Activated T-cell treated with anti-CD3 and anti-CD28 coated beads, Interleukin-2, amount 50 U/mL, for 24 hours (primary cell): Measurements from ENCODE around the gene RNF40.

Source experiments
- DNase-seq: peaks from one replicate; pipeline ENCODE4 v3.0.0-alpha.2; 2020
- H3K27ac Mint-ChIP-seq: 2 replicates; pipeline ENCODE4 v1.8.0; 2020; ENCODE audit warnings: mild to moderate bottlenecking, mixed read lengths
- H3K27me3 Mint-ChIP-seq: 2 replicates; pipeline ENCODE4 v1.8.0; 2020; ENCODE audit warnings: mixed read lengths
- H3K36me3 Mint-ChIP-seq: 2 replicates; pipeline ENCODE4 v1.8.0; 2020; ENCODE audit warnings: low read depth, mixed read lengths
- H3K4me1 Mint-ChIP-seq: 2 replicates; pipeline ENCODE4 v1.8.0; 2020; ENCODE audit warnings: low read depth, mixed read lengths
- H3K4me3 Mint-ChIP-seq: 2 replicates; pipeline ENCODE4 v1.8.0; 2020; ENCODE audit warnings: mild to moderate bottlenecking, moderate library complexity, mixed read lengths
- H3K9me3 Mint-ChIP-seq: 2 replicates; pipeline ENCODE4 v1.8.0; 2020; ENCODE audit warnings: mixed read lengths

RNF40 gene

DNA sequence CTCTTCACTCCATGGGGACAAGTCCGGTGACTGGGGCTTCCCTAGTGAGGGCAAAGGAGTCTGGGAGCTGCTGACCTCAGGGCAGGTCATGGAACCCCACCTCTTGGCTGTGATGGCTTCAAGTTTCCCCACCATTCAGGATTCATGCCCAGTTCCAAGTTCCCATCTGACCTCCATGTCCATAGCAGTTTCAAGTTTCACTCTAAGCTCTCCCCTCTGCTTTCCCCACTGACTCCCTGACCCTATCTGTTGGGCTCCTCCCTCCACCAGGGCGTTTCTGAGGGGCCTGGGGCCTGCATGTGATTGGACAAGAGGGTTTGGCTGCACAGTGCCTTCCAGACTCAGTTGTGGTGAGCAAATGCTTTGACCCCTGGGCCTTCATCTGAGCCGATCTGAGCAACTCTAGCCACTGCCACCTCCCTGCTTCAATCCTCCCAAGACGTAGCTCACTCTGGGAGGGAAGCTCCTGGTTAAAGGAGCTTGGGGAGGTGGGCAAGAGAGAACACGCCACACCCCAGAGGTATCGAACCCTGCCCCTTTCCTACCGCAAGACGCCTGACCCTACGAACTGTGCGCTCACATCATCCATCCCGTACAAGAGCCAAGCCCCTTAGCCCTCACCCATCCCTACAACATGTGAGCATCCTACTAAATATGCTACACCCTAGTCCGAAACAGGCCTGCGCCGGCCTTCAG lies 16.6 kb downstream of the RNF40 start:
- no peaks in the 10 kb centered on the region for H3K27me3 Mint-ChIP-seq
- peaks cover 39% of the 10 kb centered on the region for H3K36me3 Mint-ChIP-seq
- H3K9me3 Mint-ChIP-seq: no peaks in the 10 kb centered on the region
- no peak overlapping the region for H3K27ac Mint-ChIP-seq
- H3K4me3 Mint-ChIP-seq: no peak overlapping the region
- H3K4me1 Mint-ChIP-seq: peaks cover 23% of the 10 kb centered on the region
- no peak for DNase-seq

DNA sequence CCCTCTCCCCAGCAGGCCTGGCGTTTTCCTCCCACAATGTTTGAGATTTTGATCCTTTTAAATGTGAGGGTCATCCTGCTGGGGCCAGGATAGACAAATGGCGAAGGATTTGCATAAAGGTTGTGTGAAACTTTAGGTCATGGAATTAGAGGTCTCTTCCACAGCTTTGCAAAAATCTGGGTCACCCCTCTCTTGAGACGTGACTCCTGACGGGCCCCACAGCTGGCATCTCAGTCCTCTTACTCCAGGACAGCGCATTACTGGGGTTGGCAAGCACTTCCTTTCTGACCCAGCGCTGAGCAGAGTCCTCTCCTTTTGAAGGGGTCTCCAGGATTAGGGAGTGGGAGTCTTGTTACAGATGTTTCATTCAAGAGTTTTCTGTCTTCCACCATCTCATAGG lies 17.5 kb downstream of the RNF40 start:
- H3K4me3 Mint-ChIP-seq: no peak overlapping the region
- H3K27me3 Mint-ChIP-seq: no peaks in the 10 kb centered on the region
- no peaks in the 10 kb centered on the region for H3K9me3 Mint-ChIP-seq
- peaks cover 30% of the 10 kb centered on the region for H3K36me3 Mint-ChIP-seq
- DNase-seq: no peak
- H3K4me1 Mint-ChIP-seq: peaks cover 22% of the 10 kb centered on the region
- no peak overlapping the region for H3K27ac Mint-ChIP-seq

DNA sequence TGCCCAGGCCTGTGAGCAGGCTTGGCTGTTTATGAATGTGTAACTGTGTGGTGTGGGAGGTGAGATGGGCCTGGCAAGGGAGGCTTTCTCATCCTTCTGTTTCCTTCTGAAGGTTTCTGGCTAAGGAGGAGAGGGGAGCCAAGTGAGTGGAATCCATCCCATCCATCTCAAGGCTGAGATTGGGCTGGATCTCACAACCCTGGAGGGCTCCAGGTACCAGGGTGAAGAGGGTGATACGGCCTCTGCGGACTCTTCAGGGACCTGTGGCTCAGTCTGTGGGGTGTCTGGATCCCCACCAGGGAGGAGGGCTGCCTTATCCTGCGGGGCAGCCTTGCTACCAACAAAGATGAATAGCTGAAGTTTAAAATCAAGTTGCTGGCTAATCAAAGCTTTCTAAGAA lies 17.9 kb downstream of the RNF40 start:
- no peaks in the 10 kb centered on the region for H3K9me3 Mint-ChIP-seq
- no peak overlapping the region for H3K4me3 Mint-ChIP-seq
- DNase-seq: no peak
- H3K27me3 Mint-ChIP-seq: no peaks in the 10 kb centered on the region
- H3K36me3 Mint-ChIP-seq: peaks cover 26% of the 10 kb centered on the region
- H3K27ac Mint-ChIP-seq: no peak overlapping the region
- H3K4me1 Mint-ChIP-seq: peaks cover 18% of the 10 kb centered on the region

DNA sequence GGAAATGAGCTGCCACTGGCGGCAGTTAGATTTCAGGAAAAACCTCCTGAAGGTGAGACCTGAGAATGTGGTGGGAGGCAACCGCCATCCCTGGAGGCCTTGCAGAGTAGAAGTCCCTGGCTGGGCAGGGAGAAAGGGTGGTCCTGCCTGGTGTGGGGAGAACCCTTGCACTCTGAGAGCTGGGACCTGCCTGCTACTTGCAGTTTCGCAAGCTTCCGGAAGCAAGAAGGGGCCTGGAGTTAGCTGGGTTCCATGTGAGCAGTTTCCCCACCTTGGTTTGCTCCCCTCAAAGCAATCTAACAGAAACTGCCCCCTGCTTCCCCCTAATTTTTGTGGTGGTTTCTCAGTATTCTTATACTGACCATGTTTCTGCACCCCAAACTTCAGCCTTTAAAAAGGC lies 18.4 kb downstream of the RNF40 start:
- peaks cover 22% of the 10 kb centered on the region for H3K36me3 Mint-ChIP-seq
- peaks cover 19% of the 10 kb centered on the region for H3K4me1 Mint-ChIP-seq
- no peaks in the 10 kb centered on the region for H3K9me3 Mint-ChIP-seq
- no peak overlapping the region for H3K27ac Mint-ChIP-seq
- no peaks in the 10 kb centered on the region for H3K27me3 Mint-ChIP-seq
- DNase-seq: no peak
- H3K4me3 Mint-ChIP-seq: no peak overlapping the region

DNA sequence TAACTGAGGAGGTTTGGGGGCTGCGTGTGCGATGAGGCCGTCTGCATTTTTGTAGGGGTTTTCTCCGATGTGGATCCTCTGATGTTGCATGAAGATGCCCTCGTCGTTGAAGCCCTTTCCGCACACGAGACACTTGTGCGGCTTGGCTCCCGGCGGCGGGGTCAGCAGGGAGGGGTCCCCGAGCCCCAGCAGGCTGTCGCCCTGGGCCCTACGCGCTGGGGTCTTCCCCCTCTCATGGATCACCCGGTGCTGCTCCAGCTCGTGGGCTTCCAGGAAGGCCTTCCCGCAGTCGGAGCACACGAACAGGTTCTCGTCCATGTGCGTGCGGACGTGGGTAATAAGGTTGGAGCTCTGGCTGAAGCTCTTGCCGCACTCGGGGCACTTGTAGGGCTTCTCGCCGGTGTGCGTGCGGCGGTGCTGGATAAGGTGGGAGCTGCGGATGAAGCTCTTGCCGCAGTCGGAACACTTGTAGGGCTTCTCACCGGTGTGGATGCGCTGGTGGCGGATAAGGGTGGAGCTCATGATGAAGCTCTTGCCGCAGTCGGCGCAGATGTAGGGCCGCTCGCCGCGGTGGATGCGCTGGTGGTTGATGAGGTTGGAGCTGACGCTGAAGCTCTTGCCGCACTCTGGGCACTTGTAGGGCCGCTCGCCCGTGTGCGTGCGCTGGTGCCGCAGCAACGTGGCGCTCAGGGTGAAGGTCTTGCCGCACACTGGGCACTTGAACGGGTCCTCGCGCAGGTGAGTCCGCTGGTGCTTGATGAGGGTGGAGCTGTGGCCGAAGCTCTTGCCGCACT lies 20.6 kb downstream of the RNF40 start:
- H3K9me3 Mint-ChIP-seq: no peaks in the 10 kb centered on the region
- no peak for DNase-seq
- H3K36me3 Mint-ChIP-seq: peaks cover 18% of the 10 kb centered on the region
- H3K4me3 Mint-ChIP-seq: no peak overlapping the region
- peaks cover 18% of the 10 kb centered on the region for H3K4me1 Mint-ChIP-seq
- no peak overlapping the region for H3K27ac Mint-ChIP-seq
- H3K27me3 Mint-ChIP-seq: peaks cover under 1% of the 10 kb centered on the region

DNA sequence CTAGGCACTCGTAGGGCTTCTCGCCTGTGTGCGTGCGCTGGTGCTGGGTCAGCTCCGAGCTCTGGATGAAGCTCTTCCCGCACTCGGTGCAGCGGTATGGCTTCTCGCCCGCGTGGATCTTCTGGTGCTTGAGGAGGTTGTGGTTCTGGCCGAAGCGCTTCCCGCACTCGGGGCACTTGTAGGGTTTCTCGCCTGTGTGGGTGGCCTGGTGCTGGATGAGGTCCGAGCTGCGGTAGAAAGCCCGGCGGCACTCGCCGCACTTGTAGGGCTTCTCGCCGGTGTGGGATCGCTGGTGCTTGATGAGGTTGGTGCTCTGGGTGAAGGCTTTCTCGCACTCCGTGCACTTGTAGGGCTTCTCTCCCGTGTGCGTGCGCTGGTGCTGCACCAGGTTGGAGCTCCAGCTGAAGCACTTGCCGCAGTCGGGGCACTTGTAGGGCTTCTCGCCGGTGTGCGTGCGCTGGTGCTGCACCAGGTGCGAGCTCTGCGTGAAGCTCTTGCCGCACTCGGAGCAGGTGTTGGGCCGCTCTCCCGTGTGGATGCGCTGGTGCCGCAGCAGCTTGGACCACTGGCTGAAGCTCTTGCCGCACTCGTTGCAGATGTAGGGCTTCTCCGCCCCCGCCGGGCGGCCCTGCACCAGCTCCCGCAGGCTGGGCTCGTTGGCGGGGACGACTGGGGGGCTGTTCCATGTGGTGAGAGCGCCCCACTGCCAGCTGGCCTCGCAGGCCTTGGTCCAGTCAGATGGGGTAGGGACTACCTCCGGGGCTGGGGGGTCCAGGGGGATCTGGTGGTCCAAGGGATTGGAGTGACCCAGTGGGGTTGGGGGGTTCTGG lies 21.4 kb downstream of the RNF40 start:
- peaks cover 4% of the 10 kb centered on the region for H3K27me3 Mint-ChIP-seq
- DNase-seq: no peak

DNA sequence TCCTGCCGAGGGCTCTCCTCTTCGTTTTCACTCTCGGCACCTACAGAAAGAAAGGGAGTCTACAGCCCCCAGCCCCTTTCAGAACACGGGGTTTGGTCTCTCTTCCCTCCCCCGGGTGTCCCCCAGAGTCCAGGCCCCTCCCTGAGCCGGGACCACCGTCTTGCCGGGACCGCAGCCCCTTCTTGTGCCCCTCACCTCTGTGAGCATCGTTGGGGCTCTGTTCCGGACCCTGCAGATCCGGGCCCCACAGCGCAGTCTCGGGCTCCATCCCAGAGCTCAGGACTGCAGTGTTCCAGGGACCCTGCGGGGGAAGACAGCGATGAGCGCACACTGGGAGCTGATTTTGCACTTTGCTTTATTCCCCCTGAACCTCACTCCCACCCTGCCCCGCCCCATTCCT lies 22.1 kb downstream of the RNF40 start:
- no peak overlapping the region for H3K27ac Mint-ChIP-seq
- H3K4me1 Mint-ChIP-seq: peaks cover 21% of the 10 kb centered on the region
- DNase-seq: no peak
- no peak overlapping the region for H3K4me3 Mint-ChIP-seq
- H3K36me3 Mint-ChIP-seq: peaks cover 18% of the 10 kb centered on the region
- H3K27me3 Mint-ChIP-seq: peaks cover 4% of the 10 kb centered on the region
- no peaks in the 10 kb centered on the region for H3K9me3 Mint-ChIP-seq

More for the DNA sequence above, 21.4 kb downstream of the RNF40 start:
- Mint-ChIP-seq H3K36me3 (peaks cover 18% of the 10 kb centered on the region), H3K4me1 (peaks cover 21% of the 10 kb centered on the region), H3K4me3 (no peak overlapping the region), H3K9me3 (no peaks in the 10 kb centered on the region), H3K27ac (no peak overlapping the region)

DNA sequence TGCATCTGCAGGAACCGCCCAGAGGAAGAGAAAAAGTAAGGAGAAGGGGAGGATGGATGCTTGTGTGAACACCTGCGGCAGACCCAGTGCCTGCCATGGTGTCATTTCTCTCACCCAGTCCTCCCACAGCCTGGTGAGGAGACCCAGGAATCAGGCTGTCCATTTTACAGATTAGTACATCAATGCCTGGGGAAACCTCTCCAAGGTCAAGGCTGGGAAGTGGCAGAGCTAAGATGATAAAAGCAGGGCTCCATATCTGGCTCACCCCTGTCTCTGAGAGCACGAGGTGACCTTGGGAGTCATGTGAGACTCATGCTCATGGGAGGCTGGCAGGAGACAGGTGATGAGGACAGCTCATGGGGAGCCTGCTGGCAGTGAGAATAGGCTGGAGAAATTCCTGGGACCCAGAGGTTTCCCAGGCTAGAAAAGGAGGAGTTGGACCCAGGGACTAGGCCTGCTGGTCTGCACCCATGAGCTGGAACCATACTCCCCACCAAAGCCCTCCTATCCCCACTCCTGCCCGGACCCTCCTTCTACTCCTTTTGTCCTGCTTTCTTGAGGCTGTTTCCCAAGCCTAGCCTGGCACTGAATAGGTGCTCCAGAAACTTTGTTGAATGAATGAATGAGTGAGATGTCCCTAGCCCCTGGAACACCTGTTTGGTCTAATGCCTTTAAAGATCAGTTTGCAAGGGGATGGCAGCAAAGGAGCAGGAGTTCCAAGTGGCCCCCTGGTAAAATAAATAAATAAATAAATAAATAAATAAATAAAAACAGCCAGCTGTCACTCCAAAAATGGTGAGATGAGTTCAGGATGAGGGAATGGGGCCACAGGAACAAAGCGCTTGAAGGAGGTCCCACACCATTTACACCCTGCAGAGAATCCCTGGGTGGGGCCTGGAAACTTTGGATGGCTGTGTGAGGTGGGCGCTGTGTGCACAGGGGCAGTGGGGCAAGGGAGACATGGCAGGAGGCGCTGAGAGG lies 23.3 kb downstream of the RNF40 start:
- no peak for DNase-seq
- H3K4me3 Mint-ChIP-seq: peak overlapping the region; percentile 85
- H3K27ac Mint-ChIP-seq: no peak overlapping the region
- H3K27me3 Mint-ChIP-seq: peaks cover 4% of the 10 kb centered on the region
- H3K4me1 Mint-ChIP-seq: peaks cover 21% of the 10 kb centered on the region
- peaks cover 18% of the 10 kb centered on the region for H3K36me3 Mint-ChIP-seq
- H3K9me3 Mint-ChIP-seq: no peaks in the 10 kb centered on the region

DNA sequence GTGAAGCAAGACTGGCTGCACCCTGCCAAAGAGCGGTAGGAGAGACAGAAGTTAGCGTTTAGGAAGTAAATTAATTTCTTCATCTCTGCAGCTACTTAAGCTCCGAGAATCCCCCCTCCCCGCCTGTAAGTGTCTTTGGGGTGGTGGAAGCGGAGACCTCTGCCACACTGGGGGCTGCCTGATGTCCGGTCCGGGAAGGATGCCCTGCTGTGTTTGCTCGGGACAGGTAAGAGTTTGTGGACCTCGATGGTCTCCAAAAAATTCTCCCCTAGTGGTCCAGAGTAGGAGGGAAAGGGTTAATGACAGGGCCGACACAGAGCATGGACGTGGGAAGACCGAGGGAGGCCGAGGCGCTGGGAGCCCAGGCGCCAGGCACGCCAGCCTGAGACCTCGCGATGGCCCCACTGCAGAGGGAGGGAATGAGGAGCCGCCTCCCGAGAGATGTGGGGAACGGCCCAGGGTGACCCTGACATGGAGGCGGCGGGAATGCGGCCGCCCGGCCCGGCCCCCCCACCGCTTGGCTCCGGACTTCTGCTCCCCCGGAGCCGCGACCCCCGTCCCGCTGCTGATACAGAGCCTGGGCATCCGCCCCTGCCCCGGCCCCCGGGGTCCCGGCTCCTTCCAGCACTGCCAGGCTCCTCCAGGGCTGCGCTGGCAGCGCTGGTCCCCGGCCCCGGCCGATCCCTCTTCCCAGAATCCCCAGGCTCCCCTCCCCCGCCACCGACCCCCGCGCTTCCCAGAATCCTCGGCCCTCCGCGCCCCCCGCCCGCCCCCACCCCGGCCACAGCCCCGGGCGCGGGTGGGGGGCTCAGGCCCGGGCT lies 24.2 kb downstream of the RNF40 start:
- Mint-ChIP-seq H3K27me3 (peaks cover 4% of the 10 kb centered on the region), H3K27ac (peak overlapping the region; percentile 59), H3K4me3 (peak overlapping the region; percentile 85), H3K9me3 (no peaks in the 10 kb centered on the region), H3K36me3 (peaks cover 18% of the 10 kb centered on the region), H3K4me1 (peaks cover 21% of the 10 kb centered on the region)
- DNase-seq: peak; percentile 51

DNA sequence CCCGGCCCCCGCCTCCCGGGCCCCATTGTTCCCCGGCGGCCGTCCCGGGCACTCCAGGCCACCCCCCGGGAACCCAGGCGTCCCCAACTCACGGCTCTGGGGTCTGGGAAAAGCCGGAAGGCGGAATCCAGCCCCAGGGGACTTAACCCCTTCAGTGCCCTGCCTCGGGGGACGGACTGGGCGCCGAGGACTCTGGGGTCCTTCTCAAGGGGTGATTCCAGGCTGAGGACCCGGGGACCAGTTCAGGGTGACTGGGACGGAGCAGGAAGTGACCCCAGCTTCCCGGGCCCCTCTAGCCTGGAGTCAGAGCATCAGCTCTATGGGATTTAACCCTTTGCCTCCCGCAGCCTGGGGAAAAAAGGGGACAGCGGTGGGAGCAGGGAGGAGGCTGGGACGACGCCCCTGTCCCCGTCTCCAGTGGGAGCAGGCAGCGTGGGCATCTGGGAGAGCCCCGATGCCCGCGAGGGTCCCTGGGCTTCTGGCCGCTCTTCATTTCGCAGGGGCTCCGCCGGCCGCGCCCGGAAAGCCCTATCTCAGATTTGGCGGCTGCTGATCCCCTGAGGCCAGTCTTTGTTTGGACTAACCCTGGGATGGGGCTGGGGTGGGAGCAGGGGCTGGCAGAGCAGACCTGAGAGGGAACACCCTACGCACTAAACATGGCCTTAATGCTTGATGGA lies 25.0 kb downstream of the RNF40 start, which contains the start of gene ZNF629:
Gene ZNF629 (minus strand): TSS at position 270 of the 677 bp plus-strand sequence. CDS start 2,723 bp downstream, outside the sequence.
- peaks cover 4% of the 10 kb centered on the region for H3K27me3 Mint-ChIP-seq
- peak; percentile 66 for DNase-seq
- H3K27ac Mint-ChIP-seq: peak within 1 kb of the TSS; percentile 83
- H3K4me1 Mint-ChIP-seq: peaks cover 21% of the 10 kb centered on the region
- peaks cover 13% of the 10 kb centered on the region for H3K36me3 Mint-ChIP-seq
- no peaks in the 10 kb centered on the region for H3K9me3 Mint-ChIP-seq
- peak within 1 kb of the TSS; percentile 85 for H3K4me3 Mint-ChIP-seq

DNA sequence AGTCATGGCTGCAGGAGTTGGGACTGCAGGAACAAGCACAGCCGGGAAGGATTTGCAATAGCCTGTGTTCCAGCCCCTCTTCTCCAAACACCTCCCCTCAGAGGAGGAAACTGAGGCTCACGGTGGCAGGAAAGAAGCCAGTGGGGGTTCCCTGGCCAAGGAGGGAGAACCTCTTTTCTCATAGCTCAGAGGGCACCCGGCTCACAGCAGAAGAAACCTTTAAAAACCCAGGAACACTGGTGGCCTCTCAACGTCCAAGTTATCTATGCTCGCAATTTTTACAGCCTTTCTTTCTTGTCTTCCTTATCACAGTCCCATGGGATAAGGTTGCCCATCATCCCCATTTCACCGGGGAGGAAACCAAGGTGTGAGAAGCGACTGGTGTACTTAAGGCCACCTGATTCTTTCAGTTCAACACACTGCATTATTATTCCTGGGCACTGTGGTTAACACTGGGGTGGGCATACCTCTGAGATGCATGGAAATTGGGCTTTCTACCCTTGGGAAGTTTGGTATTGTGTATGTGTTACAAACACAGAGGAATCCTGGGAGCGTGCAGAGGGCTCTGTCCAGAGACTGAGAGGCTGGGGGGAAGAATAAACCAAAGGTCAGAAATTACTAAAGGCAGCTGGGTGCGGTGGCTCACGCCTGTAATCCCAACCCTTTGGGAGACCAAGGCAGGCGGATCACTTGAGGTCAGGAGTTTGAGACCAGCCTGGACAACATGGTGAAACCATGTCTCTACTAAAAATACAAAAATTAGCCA lies 25.7 kb downstream of the RNF40 start:
- peak overlapping the region; percentile 85 for H3K4me3 Mint-ChIP-seq
- no peaks in the 10 kb centered on the region for H3K9me3 Mint-ChIP-seq
- DNase-seq: no peak
- peaks cover 4% of the 10 kb centered on the region for H3K27me3 Mint-ChIP-seq
- peaks cover 21% of the 10 kb centered on the region for H3K4me1 Mint-ChIP-seq
- H3K27ac Mint-ChIP-seq: peak overlapping the region; percentile 83
- H3K36me3 Mint-ChIP-seq: peaks cover 10% of the 10 kb centered on the region

DNA sequence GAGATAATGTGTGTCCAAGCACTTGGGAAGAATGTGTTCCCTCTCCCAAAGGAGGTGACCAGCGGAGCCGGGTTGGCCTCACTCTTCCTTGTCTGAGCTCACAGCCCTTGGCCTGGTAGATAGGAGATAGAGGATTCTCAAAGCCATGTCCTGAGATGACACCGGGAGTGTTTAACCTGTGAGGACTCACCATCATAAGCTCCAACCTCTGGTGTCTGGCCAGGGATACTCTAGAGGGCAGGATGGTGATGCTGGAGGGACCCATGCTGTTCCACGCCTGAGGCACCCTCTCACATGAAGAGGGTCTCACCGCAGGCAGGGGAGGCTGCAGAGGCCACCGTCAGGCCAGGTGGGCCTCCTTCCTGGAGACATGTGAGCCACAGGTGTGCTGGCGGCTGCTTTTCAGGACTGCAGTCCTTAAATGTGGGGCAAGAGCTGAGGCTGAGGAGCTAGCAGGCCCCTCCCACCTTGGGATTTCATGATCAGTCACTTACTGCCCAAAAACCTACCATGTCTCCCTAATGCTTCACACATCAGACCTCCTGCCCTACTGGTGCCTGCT lies 31.5 kb downstream of the RNF40 start:
- Mint-ChIP-seq H3K27ac (no peak overlapping the region), H3K27me3 (no peaks in the 10 kb centered on the region), H3K4me1 (no peaks in the 10 kb centered on the region), H3K9me3 (no peaks in the 10 kb centered on the region), H3K36me3 (no peaks in the 10 kb centered on the region), H3K4me3 (no peak overlapping the region)
- no peak for DNase-seq
